HEK293T (cell line): Measurements from ENCODE around the gene TNIK.

Source experiments
- BHLHE40 ChIP-seq: fragments of 450-650 bp; IDR thresholded peaks from 2 replicates; pipeline ENCODE4 v1.6.1; 2016; ENCODE audit warnings: mild to moderate bottlenecking, moderate library complexity, borderline replicate concordance
- CTBP1 ChIP-seq: fragments of 450-650 bp; IDR thresholded peaks from 2 replicates; pipeline ENCODE4 v1.6.1; 2016; ENCODE audit warnings: borderline replicate concordance
- ELF4 ChIP-seq: fragments of 450-650 bp; IDR thresholded peaks from 2 replicates; pipeline ENCODE4 v1.6.1; 2017; ENCODE audit warnings: antibody characterized with exemption
- FOXA1 ChIP-seq: fragments of 450-650 bp; IDR thresholded peaks from 2 replicates; pipeline ENCODE4 v1.6.1; 2016; ENCODE audit warnings: mild to moderate bottlenecking
- FOXK2 ChIP-seq: fragments of 450-650 bp; IDR thresholded peaks from 2 replicates; pipeline ENCODE4 v1.6.1; 2016; ENCODE audit warnings: mild to moderate bottlenecking
- FOXM1 ChIP-seq: fragments of 450-650 bp; IDR thresholded peaks from 2 replicates; pipeline ENCODE4 v1.6.1; 2017; ENCODE audit warnings: mild to moderate bottlenecking, borderline replicate concordance
- HDGF ChIP-seq: fragments of 450-650 bp; IDR thresholded peaks from 2 replicates; pipeline ENCODE4 v1.6.1; 2017; ENCODE audit warnings: antibody characterized with exemption, borderline replicate concordance
- L3MBTL2 ChIP-seq: fragments of 450-650 bp; conservative IDR thresholded peaks from 2 replicates; pipeline ENCODE4 v1.6.1; 2016; ENCODE audit warnings: mild to moderate bottlenecking
- NFRKB ChIP-seq: fragments of 450-650 bp; IDR thresholded peaks from 2 replicates; pipeline ENCODE4 v1.6.1; 2016; ENCODE audit warnings: mild to moderate bottlenecking, moderate library complexity
- SP1 ChIP-seq: fragments of 450-650 bp; IDR thresholded peaks from 2 replicates; pipeline ENCODE4 v1.6.1; 2017
- SUZ12 ChIP-seq: fragments of 450-650 bp; IDR thresholded peaks from 2 replicates; pipeline ENCODE4 v1.6.1; 2016; ENCODE audit warnings: mild to moderate bottlenecking
- TARDBP ChIP-seq: fragments of 450-650 bp; IDR thresholded peaks from 2 replicates; pipeline ENCODE4 v1.6.1; 2016

DNA sequence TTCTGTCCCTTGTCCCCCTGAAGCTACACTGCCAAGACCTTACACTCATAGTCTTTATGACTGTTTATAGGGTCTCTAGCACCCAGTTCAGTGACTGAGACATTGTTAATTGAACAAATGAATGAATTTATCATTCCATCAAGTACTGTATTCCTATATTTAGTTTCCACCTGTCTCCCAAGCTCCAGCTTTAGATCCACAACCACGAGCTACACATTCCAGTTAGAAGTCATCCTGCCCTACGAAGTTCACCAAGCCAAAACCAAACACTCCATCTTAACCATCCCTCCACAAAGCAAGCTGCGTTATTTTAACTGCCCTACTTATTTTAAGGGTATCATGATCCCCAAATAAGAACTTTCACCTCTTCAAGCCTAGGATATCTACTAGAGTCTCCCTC, 31.3 kb downstream of the TNIK start:
- TF ChIP-seq CTBP1 = no peak
- TF ChIP-seq SP1 = no peak
- TF ChIP-seq FOXA1 = no peak
- TF ChIP-seq TARDBP = no peak
- TF ChIP-seq FOXM1 = no peak
- TF ChIP-seq HDGF = no peak
- no peak for TF ChIP-seq ELF4
- TF ChIP-seq SUZ12 = no peak
- no peak for TF ChIP-seq FOXK2
- no peak for TF ChIP-seq L3MBTL2
- no peak for TF ChIP-seq NFRKB
- TF ChIP-seq BHLHE40 = no peak
